Hepatocyte (in vitro differentiated cells): Measurements from ENCODE around the gene TDRD12.

Source experiments
- CTCF ChIP-seq: fragments of 200-600 bp; sonication (generic); IDR thresholded peaks from 2 replicates; pipeline ENCODE4 v1.5.1; 2016; ENCODE audit warnings: antibody characterized with exemption, mild to moderate bottlenecking; ENCODE audit not compliant: poor library complexity
- EZH2 ChIP-seq: fragments of 200-600 bp; sonication (generic); IDR thresholded peaks from 2 replicates; pipeline ENCODE4 v1.6.1; 2016; ENCODE audit warnings: antibody characterized with exemption, mild to moderate bottlenecking, borderline replicate concordance
- EZH2phosphoT487 ChIP-seq: fragments of 200-600 bp; sonication (generic); IDR thresholded peaks from one replicate; pipeline ENCODE4 v1.6.1; 2018; ENCODE audit warnings: antibody characterized with exemption, mild to moderate bottlenecking, low read depth, moderate library complexity; ENCODE audit not compliant: unreplicated experiment, severe bottlenecking

GRCh38 chr19:32767951-32768679 is 48.5 kb downstream of the TDRD12 start:
- TF ChIP-seq CTCF (no peak), EZH2 (no peak), EZH2phosphoT487 (no peak)
